Neuronal stem cell (in vitro differentiated cells): ENCODE results near the gene EVA1A.

Experiments
- DNase-seq: peaks from one replicate; pipeline ENCODE4 v3.0.0-alpha.2; 2013; ENCODE audit warnings: low spot score
- H2AFZ ChIP-seq: one replicate; pipeline ENCODE4 v1.6.1; 2013; ENCODE audit warnings: mild to moderate bottlenecking, low read length, inconsistent platforms
- H2AK5ac ChIP-seq: 2 replicates; pipeline ENCODE4 v1.6.1; 2013; ENCODE audit warnings: low read depth, mild to moderate bottlenecking, inconsistent platforms, low read length, moderate library complexity, mixed read lengths
- H2BK120ac ChIP-seq: 2 replicates; pipeline ENCODE4 v1.6.1; 2013; ENCODE audit warnings: low read depth, mild to moderate bottlenecking, inconsistent platforms, low read length, moderate library complexity, mixed read lengths
- H2BK12ac ChIP-seq: one replicate; pipeline ENCODE4 v1.6.1; 2013; ENCODE audit warnings: low read length, inconsistent platforms
- H2BK15ac ChIP-seq: 2 replicates; pipeline ENCODE4 v1.6.1; 2013; ENCODE audit warnings: mild to moderate bottlenecking, low read length, inconsistent platforms, mixed read lengths
- H2BK5ac ChIP-seq: one replicate; pipeline ENCODE4 v1.6.1; 2013; ENCODE audit warnings: inconsistent platforms, mild to moderate bottlenecking, low read length, moderate library complexity
- H3K14ac ChIP-seq: one replicate; pipeline ENCODE4 v1.6.1; 2013; ENCODE audit warnings: low read length, inconsistent platforms
- H3K18ac ChIP-seq: 2 replicates; pipeline ENCODE4 v1.6.1; 2013; ENCODE audit warnings: low read length, inconsistent platforms
- H3K23ac ChIP-seq: 2 replicates; pipeline ENCODE4 v1.6.1; 2013; ENCODE audit warnings: low read depth, mild to moderate bottlenecking, mixed read lengths, low read length, inconsistent platforms; ENCODE audit not compliant: poor library complexity
- H3K27ac ChIP-seq: replicated peaks from 3 replicates; pipeline ENCODE4 v1.5.1; 2013; ENCODE audit warnings: low read length, inconsistent platforms
- H3K27me3 ChIP-seq, 3 experiments: 2 replicates each; pipeline ENCODE4 v1.6.1; 2013; ENCODE audit warnings: low read length in 3 of 3, mild to moderate bottlenecking in 2 of 3, inconsistent platforms in 1 of 3, low read depth in 1 of 3, mixed read lengths in 1 of 3, moderate library complexity in 1 of 3; ENCODE audit not compliant: control insufficient read depth in 3 of 3, insufficient read depth in 3 of 3
- H3K36me3 ChIP-seq, 2 donors: replicated peaks in 1 of 2; 2 replicates each; pipeline ENCODE4 v1.6.1; 2013; ENCODE audit warnings: low read length in 2 of 2; ENCODE audit not compliant: control insufficient read depth in 2 of 2, insufficient read depth in 2 of 2
- H3K4ac ChIP-seq: 2 replicates; pipeline ENCODE4 v1.6.1; 2013; ENCODE audit warnings: inconsistent platforms, mild to moderate bottlenecking, low read length, moderate library complexity
- H3K4me1 ChIP-seq, 2 donors: 1 replicate in 1 of 2; 2 replicates in 1 of 2; pipeline ENCODE4 v1.6.1; 2013; ENCODE audit warnings: low read length in 2 of 2, low read depth in 1 of 2; ENCODE audit not compliant: control insufficient read depth in 2 of 2, insufficient read depth in 1 of 2
- H3K4me2 ChIP-seq: one replicate; pipeline ENCODE4 v1.6.1; 2013; ENCODE audit warnings: mild to moderate bottlenecking, low read length, inconsistent platforms; ENCODE audit not compliant: insufficient read depth, poor library complexity, severe bottlenecking
- H3K4me3 ChIP-seq, 2 donors: 2 replicates each; pipeline ENCODE4 v1.5.1; 2013; ENCODE audit warnings: low read length in 2 of 2, mild to moderate bottlenecking in 2 of 2, inconsistent platforms in 1 of 2, moderate library complexity in 1 of 2
- H3K79me1 ChIP-seq: one replicate; pipeline ENCODE4 v1.6.1; 2013; ENCODE audit warnings: low read depth, mild to moderate bottlenecking, inconsistent platforms, low read length, moderate library complexity
- H3K9ac ChIP-seq: one replicate; pipeline ENCODE4 v1.6.1; 2013; ENCODE audit warnings: mild to moderate bottlenecking, low read depth, low read length, inconsistent platforms; ENCODE audit not compliant: poor library complexity
- H3K9me3 ChIP-seq, 2 donors: replicated peaks in 1 of 2; 2 replicates each; pipeline versions ENCODE3 to v1.6.1; 2013; ENCODE audit warnings: low read length in 2 of 2, mild to moderate bottlenecking in 2 of 2, inconsistent platforms in 1 of 2, low read depth in 1 of 2, mixed read lengths in 1 of 2, moderate library complexity in 1 of 2; ENCODE audit not compliant: control insufficient read depth in 2 of 2, insufficient read depth in 1 of 2
- H4K8ac ChIP-seq: one replicate; pipeline ENCODE4 v1.6.1; 2013; ENCODE audit warnings: low read depth, mild to moderate bottlenecking, inconsistent platforms, low read length, moderate library complexity
- H4K91ac ChIP-seq: one replicate; pipeline ENCODE4 v1.6.1; 2013; ENCODE audit warnings: low read length, low read depth, mild to moderate bottlenecking, inconsistent platforms; ENCODE audit not compliant: poor library complexity
- WGBS, 2 donors: extraction: QIAGEN DNeasy Blood & Tissue Kit; methylation state at CpG; one replicate each; pipeline ENCODE4 v1.1.7; 2013; ENCODE audit warnings: missing lambda C conversion rate in 2 of 2, mixed read lengths in 1 of 2; ENCODE audit not compliant: insufficient read length in 2 of 2, insufficient replicate concordance in 1 of 2; ENCODE audit errors: extremely low coverage in 2 of 2; 5-methylcytosine and 5-hydroxymethylcytosine counted together

Gene EVA1A

GRCh38 chr2:75462721-75463120 is 98.0 kb downstream of the EVA1A start:
- no peak overlapping the region for H3K4ac ChIP-seq
- no peak overlapping the region for H3K4me2 ChIP-seq
- no peak overlapping the region for H3K27ac ChIP-seq
- H3K4me3 ChIP-seq, result no peak overlapping the region
- no peak overlapping the region for H2AK5ac ChIP-seq
- no peak overlapping the region for H4K8ac ChIP-seq
- no peak for DNase-seq
- H3K9me3 ChIP-seq, result peaks cover 0 to 3% of the 10 kb centered on the region in 2 donors
- H3K23ac ChIP-seq, result no peak overlapping the region
- no peak overlapping the region for H3K9ac ChIP-seq
- H4K91ac ChIP-seq, result no peak overlapping the region
- H3K27me3 ChIP-seq, result no peaks in the 10 kb centered on the region
- no peak overlapping the region for H2BK5ac ChIP-seq
- H3K4me1 ChIP-seq, result peaks cover 10 to 13% of the 10 kb centered on the region in 2 donors
- no peak overlapping the region for H3K14ac ChIP-seq
- no peak overlapping the region for H2AFZ ChIP-seq
- H3K18ac ChIP-seq, result no peak overlapping the region
- H2BK12ac ChIP-seq, result no peak overlapping the region
- H3K79me1 ChIP-seq, result no peaks in the 10 kb centered on the region
- WGBS, 2 donors, result no CpG with 5 or more reads among the region's 4 CpGs
- no peaks in the 10 kb centered on the region for H3K36me3 ChIP-seq
- H2BK120ac ChIP-seq, result no peak overlapping the region
- H2BK15ac ChIP-seq, result no peak overlapping the region

- no peaks in the 10 kb centered on the region for H3K27me3 ChIP-seq
- peaks cover 0 to 3% of the 10 kb centered on the region in 2 donors for H3K9me3 ChIP-seq
- H4K8ac ChIP-seq, result no peak overlapping the region
- H2AFZ ChIP-seq, result peak overlapping the region; percentile 19
- H3K4me1 ChIP-seq, result peaks cover 13 to 14% of the 10 kb centered on the region in 2 donors
- no peak overlapping the region for H3K14ac ChIP-seq
- no peak overlapping the region for H2AK5ac ChIP-seq
- no peaks in the 10 kb centered on the region for H3K79me1 ChIP-seq
- no peak overlapping the region for H3K4ac ChIP-seq
- no peak overlapping the region for H2BK5ac ChIP-seq
- H2BK12ac ChIP-seq, result no peak overlapping the region
- no peak overlapping the region for H3K4me2 ChIP-seq
- H3K27ac ChIP-seq, result no peak overlapping the region
- no peak overlapping the region for H3K18ac ChIP-seq
- no peak overlapping the region for H3K4me3 ChIP-seq
- H4K91ac ChIP-seq, result no peak overlapping the region
- no peak overlapping the region for H2BK15ac ChIP-seq
- DNase-seq, result no peak
- H3K36me3 ChIP-seq, result no peaks in the 10 kb centered on the region
- no peak overlapping the region for H2BK120ac ChIP-seq
- H3K9ac ChIP-seq, result no peak overlapping the region
- no CpG with 5 or more reads among the region's 1 CpG for WGBS, 2 donors
- H3K23ac ChIP-seq, result no peak overlapping the region
Measured at GRCh38 chr2:75462206-75462605, 98.5 kb downstream of the EVA1A start.

GRCh38 chr2:75460630-75461029 is 100.1 kb downstream of the EVA1A start:
- no peak for DNase-seq
- Histone ChIP-seq H3K79me1 (no peaks in the 10 kb centered on the region), H2AFZ (no peak overlapping the region), H2BK5ac (no peak overlapping the region), H3K18ac (no peak overlapping the region), H3K14ac (no peak overlapping the region), H3K4me2 (no peak overlapping the region), H3K27me3 (no peaks in the 10 kb centered on the region), H4K91ac (no peak overlapping the region), H2BK12ac (no peak overlapping the region), H2AK5ac (no peak overlapping the region), H3K9me3 (peaks cover 0 to 3% of the 10 kb centered on the region in 2 donors), H3K4ac (no peak overlapping the region), H4K8ac (no peak overlapping the region), H3K4me3 (no peak overlapping the region), H3K27ac (no peak overlapping the region), H3K36me3 (no peaks in the 10 kb centered on the region), H3K23ac (no peak overlapping the region), H3K9ac (no peak overlapping the region), H3K4me1 (peaks cover 13 to 14% of the 10 kb centered on the region in 2 donors), H2BK15ac (no peak overlapping the region), H2BK120ac (no peak overlapping the region)
- WGBS, 2 donors, result no CpG with 5 or more reads among the region's 2 CpGs

GRCh38 chr2:75459565-75460310 is 101.0 kb downstream of the EVA1A start:
- H3K4me1 ChIP-seq, result peaks cover 10 to 14% of the 10 kb centered on the region in 2 donors
- H2BK5ac ChIP-seq, result no peak overlapping the region
- H3K18ac ChIP-seq, result no peak overlapping the region
- H3K23ac ChIP-seq, result no peak overlapping the region
- DNase-seq, result no peak
- no peak overlapping the region for H4K91ac ChIP-seq
- no peaks in the 10 kb centered on the region for H3K36me3 ChIP-seq
- no peak overlapping the region for H3K14ac ChIP-seq
- WGBS, 2 donors, result no CpG with 5 or more reads among the region's 14 CpGs
- no peak overlapping the region for H2AFZ ChIP-seq
- no peak overlapping the region for H4K8ac ChIP-seq
- no peak overlapping the region for H2BK12ac ChIP-seq
- H3K79me1 ChIP-seq, result no peaks in the 10 kb centered on the region
- H2AK5ac ChIP-seq, result no peak overlapping the region
- no peaks in the 10 kb centered on the region for H3K27me3 ChIP-seq
- H2BK15ac ChIP-seq, result no peak overlapping the region
- no peak overlapping the region for H3K9ac ChIP-seq
- peaks cover 0 to 3% of the 10 kb centered on the region in 2 donors for H3K9me3 ChIP-seq
- H3K4ac ChIP-seq, result no peak overlapping the region
- H3K4me3 ChIP-seq, result no peak overlapping the region
- H2BK120ac ChIP-seq, result no peak overlapping the region
- H3K27ac ChIP-seq, result no peak overlapping the region
- H3K4me2 ChIP-seq, result no peak overlapping the region
